ENCODE results near the gene IVNS1ABP. TPM values are rescaled to one million over a fixed set of nuclear protein-coding genes. Genes with fewer than 3 reads are reported as not detected.

Gene IVNS1ABP
- total and polyA plus RNA-seq, 4 donors: 14.2 to 83.4 (median 34.0) TPM

GRCh38 chr1:185297982-185298381 lies 19.1 kb downstream of the IVNS1ABP start:
- H3K9me3 ChIP-seq (ENCODE audit: control insufficient read depth in 4 of 4, low read length in 3 of 4): no peaks in the 10 kb centered on the region
- H3K9ac ChIP-seq (ENCODE audit: low read depth in 1 of 2, low read length in 2 of 2): no peak overlapping the region
- H3K27me3 ChIP-seq (ENCODE audit: control insufficient read depth in 4 of 4, insufficient read depth in 4 of 4, low read length in 3 of 4): no peaks in the 10 kb centered on the region
- peaks cover 7 to 65% (median 63%) of the 10 kb centered on the region in 4 donors for H3K36me3 ChIP-seq (ENCODE audit: control insufficient read depth in 4 of 4, insufficient read depth in 3 of 4, low read depth in 1 of 4, low read length in 3 of 4)
- no peak overlapping the region for H3K27ac ChIP-seq (ENCODE audit: low read depth in 1 of 2, low read length in 2 of 2)
- 94% methylated on average over 2 of the region's 2 CpGs for WGBS
- no peak for DNase-seq (ENCODE audit: low spot score)
- no peaks in the 10 kb centered on the region for H3K4me1 ChIP-seq (ENCODE audit: control insufficient read depth in 4 of 4, insufficient read depth in 4 of 4, low read length in 3 of 4)
- TF ChIP-seq JUND (IDR thresholded peaks at IDR 0.05): no peak
- TF ChIP-seq EGR1 (IDR thresholded peaks at IDR 0.05; ENCODE audit: low read depth in 2 of 2): no peak
- no peak for TF ChIP-seq TAF1 (conservative IDR thresholded peaks at IDR 0.05)
- no peak for TF ChIP-seq HNF4G (IDR thresholded peaks at IDR 0.05)
- TF ChIP-seq SP1 (IDR thresholded peaks at IDR 0.05): no peak
- TF ChIP-seq, protein P1, sequence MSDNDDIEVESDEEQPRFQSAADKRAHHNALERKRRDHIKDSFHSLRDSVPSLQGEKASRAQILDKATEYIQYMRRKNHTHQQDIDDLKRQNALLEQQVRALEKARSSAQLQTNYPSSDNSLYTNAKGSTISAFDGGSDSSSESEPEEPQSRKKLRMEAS (IDR thresholded peaks at IDR 0.05): no peak
- TF ChIP-seq, protein P2, sequence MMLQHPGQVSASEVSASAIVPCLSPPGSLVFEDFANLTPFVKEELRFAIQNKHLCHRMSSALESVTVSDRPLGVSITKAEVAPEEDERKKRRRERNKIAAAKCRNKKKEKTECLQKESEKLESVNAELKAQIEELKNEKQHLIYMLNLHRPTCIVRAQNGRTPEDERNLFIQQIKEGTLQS (IDR thresholded peaks at IDR 0.05): no peak
- no peak overlapping the region for H3K4me3 ChIP-seq (ENCODE audit: low read depth in 1 of 3, low read length in 3 of 3)

DNA sequence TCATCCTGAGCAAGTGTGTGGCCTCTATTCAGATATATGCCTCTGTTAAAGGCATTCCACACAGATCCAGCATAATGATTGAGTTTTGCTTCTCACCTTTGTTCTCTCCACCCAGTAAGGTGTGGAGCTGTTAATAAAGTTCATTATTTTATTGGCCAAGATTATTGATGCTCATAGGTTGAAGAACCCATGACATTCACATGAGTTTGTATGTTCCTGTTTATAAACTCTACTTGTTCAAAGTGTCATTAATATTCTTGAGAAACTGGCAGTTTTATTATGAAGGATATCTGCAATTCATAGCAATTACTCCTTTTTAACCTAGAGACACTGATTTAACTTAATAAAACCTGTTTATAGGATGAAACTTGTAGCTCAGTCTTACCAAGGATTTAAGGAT lies 22.0 kb downstream of the IVNS1ABP start:
- no peak overlapping the region for H3K27ac ChIP-seq (ENCODE audit: low read depth in 1 of 2, low read length in 2 of 2)
- no peak overlapping the region for H3K4me3 ChIP-seq (ENCODE audit: low read depth in 1 of 3, low read length in 3 of 3)
- no peak for DNase-seq (ENCODE audit: low spot score)
- peaks cover 5 to 49% (median 42%) of the 10 kb centered on the region in 4 donors for H3K36me3 ChIP-seq (ENCODE audit: control insufficient read depth in 4 of 4, insufficient read depth in 3 of 4, low read depth in 1 of 4, low read length in 3 of 4)
- H3K27me3 ChIP-seq (ENCODE audit: control insufficient read depth in 4 of 4, insufficient read depth in 4 of 4, low read length in 3 of 4): no peaks in the 10 kb centered on the region
- TF ChIP-seq GABPA (IDR thresholded peaks at IDR 0.05 in 1 of 2, conservative IDR thresholded peaks at IDR 0.05 in 1 of 2) (no peak), NR2F2 (IDR thresholded peaks at IDR 0.05) (no peak), TAF1 (conservative IDR thresholded peaks at IDR 0.05) (no peak), HNF4A (conservative IDR thresholded peaks at IDR 0.05) (no peak), YY1 (IDR thresholded peaks at IDR 0.05) (no peak), REST (IDR thresholded peaks at IDR 0.05) (no peak), RXRA (IDR thresholded peaks at IDR 0.05) (no peak), EGR1 (IDR thresholded peaks at IDR 0.05; ENCODE audit: low read depth in 2 of 2) (no peak), FOXA2 (IDR thresholded peaks at IDR 0.05) (no peak), SP1 (IDR thresholded peaks at IDR 0.05) (no peak), FOXA1 (IDR thresholded peaks at IDR 0.05) (no peak)
- TF ChIP-seq, protein P3, sequence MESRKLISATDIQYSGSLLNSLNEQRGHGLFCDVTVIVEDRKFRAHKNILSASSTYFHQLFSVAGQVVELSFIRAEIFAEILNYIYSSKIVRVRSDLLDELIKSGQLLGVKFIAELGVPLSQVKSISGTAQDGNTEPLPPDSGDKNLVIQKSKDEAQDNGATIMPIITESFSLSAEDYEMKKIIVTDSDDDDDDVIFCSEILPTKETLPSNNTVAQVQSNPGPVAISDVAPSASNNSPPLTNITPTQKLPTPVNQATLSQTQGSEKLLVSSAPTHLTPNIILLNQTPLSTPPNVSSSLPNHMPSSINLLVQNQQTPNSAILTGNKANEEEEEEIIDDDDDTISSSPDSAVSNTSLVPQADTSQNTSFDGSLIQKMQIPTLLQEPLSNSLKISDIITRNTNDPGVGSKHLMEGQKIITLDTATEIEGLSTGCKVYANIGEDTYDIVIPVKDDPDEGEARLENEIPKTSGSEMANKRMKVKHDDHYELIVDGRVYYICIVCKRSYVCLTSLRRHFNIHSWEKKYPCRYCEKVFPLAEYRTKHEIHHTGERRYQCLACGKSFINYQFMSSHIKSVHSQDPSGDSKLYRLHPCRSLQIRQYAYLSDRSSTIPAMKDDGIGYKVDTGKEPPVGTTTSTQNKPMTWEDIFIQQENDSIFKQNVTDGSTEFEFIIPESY (IDR thresholded peaks at IDR 0.05): no peak
- TF ChIP-seq, protein P1 (IDR thresholded peaks at IDR 0.05): no peak
- no peaks in the 10 kb centered on the region for H3K9me3 ChIP-seq (ENCODE audit: control insufficient read depth in 4 of 4, low read length in 3 of 4)
- H3K9ac ChIP-seq (ENCODE audit: low read depth in 1 of 2, low read length in 2 of 2): no peak overlapping the region
- H3K4me1 ChIP-seq (ENCODE audit: control insufficient read depth in 4 of 4, insufficient read depth in 4 of 4, low read length in 3 of 4): no peaks in the 10 kb centered on the region
